Mammary epithelial cell (primary cell): ENCODE results near the gene ZSWIM3.

Experiments used
- CTCF ChIP-seq, 2 donors: IDR thresholded peaks in 1 of 2; conservative IDR thresholded peaks in 1 of 2; 2 replicates each; pipeline ENCODE4 v1.5.1; 2011 to 2012; ENCODE audit warnings: inconsistent platforms in 2 of 2, low read length in 2 of 2, mild to moderate bottlenecking in 2 of 2, control low read depth in 1 of 2, low read depth in 1 of 2; ENCODE audit not compliant: insufficient read depth in 1 of 2; ENCODE audit errors: extremely low read depth in 1 of 2
- EZH2 ChIP-seq: IDR thresholded peaks from 2 replicates; pipeline ENCODE4 v1.6.1; 2012; ENCODE audit warnings: low read length, inconsistent platforms, borderline replicate concordance

DNA sequence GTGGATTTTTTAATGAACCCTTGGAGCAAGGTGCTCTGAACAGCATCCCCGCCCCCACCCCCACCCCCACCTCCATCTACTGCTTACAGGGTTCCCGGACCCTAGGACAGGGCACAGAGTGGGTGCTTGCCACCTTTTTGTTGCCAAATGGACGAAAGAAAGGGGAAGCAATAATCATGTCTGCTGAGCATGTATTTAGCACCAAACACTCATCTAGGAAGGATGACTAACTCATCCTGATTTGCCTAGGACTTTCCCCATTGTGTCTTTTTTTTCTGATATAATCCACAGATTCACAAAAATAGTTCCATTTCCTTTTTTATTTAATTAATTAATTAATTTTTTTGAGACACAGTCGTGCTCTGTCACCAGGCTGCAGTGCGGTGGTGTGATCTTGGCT is 55.7 kb downstream of the ZSWIM3 start:
- TF ChIP-seq CTCF (conservative IDR thresholded peaks at IDR 0.05 in 1 of 2, IDR thresholded peaks at IDR 0.05 in 1 of 2; ENCODE audit: extremely low read depth in 1 of 2, insufficient read depth in 1 of 2, low read depth in 1 of 2, low read length in 2 of 2) (no peak), EZH2 (no peak)
